K562 (cell line): ENCODE results near the gene RASGEF1C. TPM values are rescaled to one million over a fixed set of nuclear protein-coding genes. Genes with fewer than 3 reads are reported as not detected.

Source experiments
- AFF4 ChIP-seq: sonication (generic); formaldehyde crosslinking; IDR thresholded peaks from 2 replicates; pipeline ENCODE4 v1.8.0; 2023; ENCODE audit warnings: mild to moderate bottlenecking, missing genetic modification reagents
- DNMT1 ChIP-seq: fragments of 450-650 bp; IDR thresholded peaks from 2 replicates; pipeline ENCODE4 v1.6.1; 2016; ENCODE audit warnings: antibody characterized with exemption, mild to moderate bottlenecking
- GTF2F1 ChIP-seq: IDR thresholded peaks from 2 replicates; pipeline ENCODE4 v1.6.1; 2011; ENCODE audit warnings: low read depth, low read length, improper control_type of control experiment
- HDAC8 ChIP-seq: fragments of 450-650 bp; IDR thresholded peaks from 2 replicates; pipeline ENCODE4 v1.6.1; 2016; ENCODE audit warnings: mild to moderate bottlenecking, missing genetic modification characterization, moderate library complexity, missing compliant biosample characterization
- LCOR ChIP-seq: sonication (generic); formaldehyde crosslinking; IDR thresholded peaks from 2 replicates; pipeline ENCODE4 v1.8.0; 2022; ENCODE audit warnings: mild to moderate bottlenecking, missing genetic modification reagents
- MED1 ChIP-seq: sonication (generic); formaldehyde crosslinking; IDR thresholded peaks from 2 replicates; pipeline ENCODE4 v1.8.1; 2023; ENCODE audit warnings: missing genetic modification reagents, borderline replicate concordance
- MTA1 ChIP-seq: fragments of 450-650 bp; IDR thresholded peaks from 2 replicates; pipeline ENCODE4 v1.6.1; 2017; ENCODE audit warnings: borderline replicate concordance
- MXI1 ChIP-seq: IDR thresholded peaks from 2 replicates; pipeline ENCODE4 v1.6.1; 2011; ENCODE audit warnings: low read depth, mild to moderate bottlenecking, improper control_type of control experiment, low read length
- NFIC ChIP-seq: fragments of 450-650 bp; IDR thresholded peaks from 2 replicates; pipeline ENCODE4 v1.6.1; 2017; ENCODE audit warnings: mild to moderate bottlenecking, inconsistent platforms
- SP1 ChIP-seq: sonication (generic); formaldehyde crosslinking; IDR thresholded peaks from 2 replicates; pipeline ENCODE4 v1.8.1; 2022; ENCODE audit warnings: mild to moderate bottlenecking, missing genetic modification reagents
- STAT5B ChIP-seq: fragments of 250-450 bp; sonication (Bioruptor Pico); IDR thresholded peaks from 2 replicates; pipeline ENCODE4 v1.8.0; 2021; ENCODE audit warnings: mild to moderate bottlenecking, inconsistent platforms
- TAL1 ChIP-seq: fragments of 450-650 bp; IDR thresholded peaks from 2 replicates; pipeline ENCODE4 v1.6.1; 2016; ENCODE audit warnings: mild to moderate bottlenecking
- YY1 ChIP-seq, 3 experiments: IDR thresholded peaks; 2 replicates each; pipeline ENCODE4 v1.6.1; 2011; ENCODE audit warnings: low read length in 2 of 3, mild to moderate bottlenecking in 2 of 3, moderate library complexity in 2 of 3, borderline replicate concordance in 1 of 3, control low read depth in 1 of 3, low read depth in 1 of 3; ENCODE audit not compliant: insufficient read depth in 3 of 3, insufficient replicate concordance in 2 of 3, control insufficient read depth in 1 of 3, insufficient read length in 1 of 3; ENCODE audit errors: extremely low read depth in 1 of 3
- ZNF165 ChIP-seq: fragments of 250-450 bp; sonication (Bioruptor Pico); IDR thresholded peaks from 2 replicates; pipeline ENCODE4 v1.4.0; 2020; ENCODE audit warnings: borderline replicate concordance
- ZNF224 ChIP-seq: sonication (generic); formaldehyde crosslinking; IDR thresholded peaks from 2 replicates; pipeline ENCODE4 v1.8.0; 2022; ENCODE audit warnings: mild to moderate bottlenecking, missing genetic modification reagents
- ZNF347 ChIP-seq: fragments of 450-650 bp; formaldehyde crosslinking; IDR thresholded peaks from 2 replicates; pipeline ENCODE4 v1.4.0; 2020; ENCODE audit warnings: low read depth, mild to moderate bottlenecking, moderate library complexity
- ZNF583 ChIP-seq: fragments of 250-450 bp; sonication (Bioruptor Pico); IDR thresholded peaks from 2 replicates; pipeline ENCODE4 v1.4.0; 2020
- ZNF717 ChIP-seq: fragments of 250-450 bp; sonication (Bioruptor Pico); IDR thresholded peaks from 2 replicates; pipeline ENCODE4 v1.5.0; 2021
- ZNF785 ChIP-seq: fragments of 250-450 bp; sonication (Bioruptor Pico); IDR thresholded peaks from 2 replicates; pipeline ENCODE4 v1.4.0; 2020; ENCODE audit warnings: mild to moderate bottlenecking
- ZNF79 ChIP-seq: fragments of 250-450 bp; sonication (Bioruptor Pico); IDR thresholded peaks from 2 replicates; pipeline ENCODE4 v1.4.0; 2020; ENCODE audit warnings: low read depth, mild to moderate bottlenecking, moderate library complexity
- ZSCAN29 ChIP-seq: fragments of 450-650 bp; IDR thresholded peaks from 2 replicates; pipeline ENCODE4 v1.6.1; 2017
- ZSCAN32 ChIP-seq: fragments of 450-650 bp; formaldehyde crosslinking; IDR thresholded peaks from 2 replicates; pipeline ENCODE4 v1.4.0; 2020; ENCODE audit warnings: mild to moderate bottlenecking, moderate library complexity
- polyA plus RNA-seq, 8 experiments: library from polyadenylated mRNA; depleted of rRNA in 4 of 8; stranded (reverse) in 5 of 8; unstranded in 3 of 8; fragments of >200 nt; fragmentation: Nextera tagmentation in 2 of 8; fragmentation: Illumina TruSeq in 1 of 8; extraction: Ambion mirVana in 2 of 8; extraction: Trizol in 1 of 8; gene quantifications; 2 replicates each; pipeline versions ENCODE4 v1.2.1 to v1.2.3, GENCODE V29; 2011 to 2014; ENCODE audit warnings: inconsistent platforms in 1 of 8, missing spikeins in 1 of 8
- total RNA-seq, 7 experiments: library from RNA; depleted of rRNA in 6 of 7; stranded (reverse); fragments of >200 nt in 6 of 7; fragmentation: Illumina TruSeq in 2 of 7; extraction: Trizol in 2 of 7; gene quantifications; 2 replicates each; pipeline versions ENCODE4 v1.2.1 to v1.2.3, GENCODE V29; 2011 to 2021; ENCODE audit warnings: low replicate concordance in 1 of 7
- TF ChIP-seq, protein P1 (sequence below): fragments of 450-650 bp; formaldehyde crosslinking; IDR thresholded peaks from 2 replicates; pipeline ENCODE4 v1.4.0; 2022; ENCODE audit warnings: mild to moderate bottlenecking, moderate library complexity

Gene RASGEF1C
- total and polyA plus RNA-seq, 9 of the 15 experiments (the other 6 are each of a cell fraction or from before 2014, with no cell fraction given) = 0.04 to 1.1 (median 0.21) TPM; not detected in 4

DNA sequence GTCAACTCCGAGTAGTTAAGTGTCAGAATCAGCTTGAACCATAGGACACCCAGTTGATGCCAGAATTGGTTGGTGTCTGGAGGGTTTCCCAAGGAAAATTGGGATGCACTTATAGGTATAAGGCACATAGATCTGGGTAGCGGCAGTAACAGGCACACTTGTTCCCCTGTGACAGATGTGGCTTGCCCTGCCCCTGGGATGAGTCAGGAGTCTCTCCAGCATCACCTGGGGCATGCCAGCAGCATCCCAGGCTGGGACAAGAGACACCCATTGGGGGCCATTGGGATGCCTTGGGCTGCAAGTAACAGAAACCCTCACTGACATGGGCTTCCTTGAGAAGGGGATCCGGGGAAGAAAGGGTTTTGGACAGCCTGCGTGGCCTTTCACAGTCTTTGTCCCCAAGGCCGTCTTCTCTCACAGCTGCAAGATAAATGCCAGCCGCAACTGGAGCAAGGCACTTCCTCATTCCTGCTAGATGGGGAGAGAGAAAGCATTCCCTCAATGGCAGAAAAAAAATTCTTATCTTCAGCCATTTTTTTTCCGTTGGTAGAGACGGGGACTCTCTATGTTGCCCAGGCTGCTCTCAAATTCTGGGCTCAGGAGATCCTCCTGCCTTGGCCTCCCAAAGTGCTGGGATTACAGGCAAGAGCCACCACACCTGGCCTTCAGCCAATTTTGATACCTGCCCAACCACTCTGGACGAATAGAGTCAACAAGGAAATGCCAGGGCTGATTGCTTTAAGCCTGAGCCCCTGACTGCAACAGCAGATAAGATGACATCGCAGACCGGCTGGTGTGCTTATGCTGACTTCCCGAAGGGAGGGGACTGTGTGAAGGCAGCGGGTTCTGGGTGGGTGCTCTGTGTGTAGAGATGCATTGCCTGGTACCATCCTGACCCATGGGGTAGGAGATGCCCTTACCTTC is 124.1 kb downstream of the RASGEF1C start (continued):
- no peak for TF ChIP-seq ZSCAN29
- TF ChIP-seq ZNF165 = no peak
- no peak; the same call in 1 of the 2 replicates for TF ChIP-seq SP1 (CRISPR knock-in tag)
- no peak for TF ChIP-seq GTF2F1
- no peak for TF ChIP-seq ZNF79
- TF ChIP-seq DNMT1 = no peak
- TF ChIP-seq ZNF224 (CRISPR knock-in tag) = no peak
- no peak for TF ChIP-seq ZNF347 (CRISPR knock-in tag)
- peak; percentile 93 for TF ChIP-seq NFIC
- no peak for TF ChIP-seq ZNF717 (CRISPR knock-in tag)
- peak; percentile 82 for TF ChIP-seq MTA1
- TF ChIP-seq TAL1 = peak; percentile 67
- TF ChIP-seq ZNF785 = no peak
- TF ChIP-seq, protein P1, sequence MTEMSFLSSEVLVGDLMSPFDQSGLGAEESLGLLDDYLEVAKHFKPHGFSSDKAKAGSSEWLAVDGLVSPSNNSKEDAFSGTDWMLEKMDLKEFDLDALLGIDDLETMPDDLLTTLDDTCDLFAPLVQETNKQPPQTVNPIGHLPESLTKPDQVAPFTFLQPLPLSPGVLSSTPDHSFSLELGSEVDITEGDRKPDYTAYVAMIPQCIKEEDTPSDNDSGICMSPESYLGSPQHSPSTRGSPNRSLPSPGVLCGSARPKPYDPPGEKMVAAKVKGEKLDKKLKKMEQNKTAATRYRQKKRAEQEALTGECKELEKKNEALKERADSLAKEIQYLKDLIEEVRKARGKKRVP = peak; percentile 29; the same call in 1 of the 2 replicates
- TF ChIP-seq STAT5B (CRISPR knock-in tag) = no peak
- no peak for TF ChIP-seq MED1 (CRISPR knock-in tag)
- TF ChIP-seq ZSCAN32 (CRISPR knock-in tag) = no peak
- TF ChIP-seq HDAC8 (tag) = 0 out of 2 replicates have a peak, but pooled peaks have one; percentile 36
- TF ChIP-seq MXI1 = no peak
- TF ChIP-seq AFF4 = no peak
- TF ChIP-seq ZNF583 (CRISPR knock-in tag) = no peak
- TF ChIP-seq YY1 (IDR thresholded peaks at IDR 0.05; ENCODE audit: borderline replicate concordance in 1 of 3, control insufficient read depth in 1 of 3, extremely low read depth in 1 of 3, insufficient read depth in 3 of 3, insufficient read length in 1 of 3, insufficient replicate concordance in 2 of 3, low read depth in 1 of 3, low read length in 2 of 3) = no peak
- TF ChIP-seq LCOR = no peak
